NCI-H1930 (cell line): ENCODE measurements around the gene VIT.
"Not testable (repeated sequence)": the region's sequence is repeated elsewhere in the genome, so short reads cannot be mapped to it uniquely, and the experiment has no call there.

Source experiments
- DNase-seq, 2 experiments: peaks; one replicate each; lab custom pipeline; 2025; lab: John Stamatoyannopoulos, UW

Gene VIT

GRCh38 chr2:36807223-36807886 is 110.8 kb downstream of the VIT start:
- no peak for DNase-seq

DNA sequence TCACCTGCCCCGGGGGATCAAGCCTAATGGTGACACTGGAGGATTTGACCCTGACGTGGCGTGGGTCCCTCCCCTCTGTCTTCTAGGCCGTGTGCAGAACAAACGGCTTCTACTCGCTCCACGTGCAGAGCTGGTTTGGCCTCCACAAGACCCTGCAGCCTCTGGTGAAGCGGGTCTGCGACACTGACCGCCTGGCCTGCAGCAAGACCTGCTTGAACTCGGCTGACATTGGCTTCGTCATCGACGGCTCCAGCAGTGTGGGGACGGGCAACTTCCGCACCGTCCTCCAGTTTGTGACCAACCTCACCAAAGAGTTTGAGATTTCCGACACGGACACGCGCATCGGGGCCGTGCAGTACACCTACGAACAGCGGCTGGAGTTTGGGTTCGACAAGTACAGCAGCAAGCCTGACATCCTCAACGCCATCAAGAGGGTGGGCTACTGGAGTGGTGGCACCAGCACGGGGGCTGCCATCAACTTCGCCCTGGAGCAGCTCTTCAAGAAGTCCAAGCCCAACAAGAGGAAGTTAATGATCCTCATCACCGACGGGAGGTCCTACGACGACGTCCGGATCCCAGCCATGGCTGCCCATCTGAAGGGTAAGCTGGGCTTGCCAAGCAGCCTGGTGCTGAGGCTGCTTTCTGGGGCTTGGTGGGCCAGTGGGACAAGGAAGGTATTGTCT is 112.0 kb downstream of the VIT start:
- DNase-seq, result no peak

DNA sequence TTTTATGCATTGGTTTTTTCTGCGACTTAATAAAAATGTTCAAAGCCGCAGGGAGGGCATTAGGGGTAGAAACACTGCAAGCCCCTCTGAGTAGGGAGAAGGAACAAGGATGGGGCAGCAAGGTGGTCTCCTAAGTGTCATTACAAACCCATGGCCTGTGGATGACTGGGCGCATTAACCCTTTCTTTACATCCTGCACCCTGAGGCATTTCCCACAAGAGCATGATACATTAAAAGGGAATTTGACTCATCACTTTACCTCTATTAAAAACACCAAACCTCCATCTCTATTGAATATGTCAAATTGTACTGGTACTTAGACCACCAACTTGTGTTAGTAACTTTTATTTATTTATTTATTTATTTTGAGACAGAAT is 112.5 kb downstream of the VIT start:
- DNase-seq, result no peak

DNA sequence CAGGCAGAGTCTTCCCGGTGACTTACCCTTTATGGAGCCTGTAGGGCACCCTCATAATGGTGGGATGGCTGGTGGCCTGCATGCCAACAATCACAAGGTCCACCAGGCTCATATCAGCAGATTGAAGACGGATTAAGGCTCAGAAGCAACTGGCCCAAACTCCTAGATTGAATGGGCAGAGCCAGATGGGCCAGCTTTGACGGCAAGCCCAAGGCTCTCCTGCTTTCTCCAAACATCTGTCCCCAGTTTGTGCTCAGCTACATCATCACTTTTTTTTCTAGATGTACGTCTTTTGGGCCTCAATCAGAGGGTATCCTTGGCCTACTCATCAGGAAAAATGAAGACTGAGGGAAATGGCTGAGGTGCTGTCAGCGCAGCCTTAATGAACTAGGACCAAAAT is 114.6 kb downstream of the VIT start:
- DNase-seq, result no peak

- DNase-seq, result no peak
Measured at GRCh38 chr2:36812196-36812595, 115.7 kb downstream of the VIT start.

GRCh38 chr2:36818542-36818941 is 122.0 kb downstream of the VIT start:
- DNase-seq, result no peak

DNA sequence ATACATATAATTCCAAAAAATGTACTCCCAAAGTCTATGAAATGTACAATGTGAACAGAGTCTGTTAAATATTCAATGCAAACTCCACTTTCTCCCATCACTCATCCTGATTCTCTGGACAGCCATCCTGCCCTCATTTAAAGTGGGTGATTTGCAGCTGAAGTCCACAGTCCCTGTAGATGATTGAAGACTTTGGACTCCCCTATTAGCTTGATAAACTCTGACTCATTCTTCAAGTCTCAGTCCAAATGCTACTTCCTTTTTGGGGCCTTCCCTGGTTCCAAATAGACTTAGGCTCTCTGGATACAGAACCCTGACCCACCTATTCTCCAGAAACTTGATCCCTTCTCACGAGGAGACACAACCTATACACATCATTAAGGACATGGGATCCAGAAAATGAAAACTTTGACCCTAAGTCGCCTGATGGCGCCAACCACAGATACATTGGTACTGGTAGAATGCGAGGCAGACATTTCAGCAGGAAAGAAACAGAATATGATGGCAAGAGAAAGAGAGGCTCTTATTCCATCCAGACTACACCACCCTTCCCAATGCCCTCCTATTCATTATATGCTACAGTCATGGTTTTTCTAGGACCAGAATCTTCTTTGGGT is 122.7 kb downstream of the VIT start:
- DNase-seq, result no peak

DNA sequence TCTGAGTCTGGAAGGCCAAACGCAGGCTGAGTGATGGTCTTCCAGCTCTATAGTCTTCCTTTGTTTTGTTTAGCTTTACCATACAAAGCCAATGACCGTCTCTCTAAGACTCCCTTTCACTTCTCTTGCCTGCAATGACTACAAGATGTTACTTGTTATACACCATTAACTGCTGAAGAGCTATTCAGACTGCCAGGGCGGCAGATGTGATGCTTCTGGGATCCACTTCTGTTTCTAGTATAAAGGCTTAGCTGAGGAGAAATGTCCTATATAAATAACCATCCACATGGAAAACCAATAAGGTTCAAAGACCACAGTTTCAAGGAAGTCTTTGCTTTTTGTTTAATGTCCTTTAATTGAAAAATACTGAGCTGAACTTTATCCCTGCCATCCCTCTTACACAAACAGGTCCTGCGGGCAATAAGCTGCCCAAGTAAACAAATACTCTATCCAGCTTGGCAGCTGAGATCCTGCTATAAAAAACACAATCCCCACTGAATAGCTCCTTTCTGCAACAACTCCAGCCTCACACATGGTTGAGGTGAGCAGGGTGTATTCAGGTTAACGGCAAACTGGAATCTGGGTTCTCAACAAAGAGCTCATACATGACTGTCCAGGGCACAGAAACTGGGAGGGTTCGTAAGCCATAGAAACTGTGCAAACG is 124.6 kb downstream of the VIT start:
- DNase-seq, result no peak

GRCh38 chr2:36823862-36824261 is 127.4 kb downstream of the VIT start:
- no peak for DNase-seq

DNA sequence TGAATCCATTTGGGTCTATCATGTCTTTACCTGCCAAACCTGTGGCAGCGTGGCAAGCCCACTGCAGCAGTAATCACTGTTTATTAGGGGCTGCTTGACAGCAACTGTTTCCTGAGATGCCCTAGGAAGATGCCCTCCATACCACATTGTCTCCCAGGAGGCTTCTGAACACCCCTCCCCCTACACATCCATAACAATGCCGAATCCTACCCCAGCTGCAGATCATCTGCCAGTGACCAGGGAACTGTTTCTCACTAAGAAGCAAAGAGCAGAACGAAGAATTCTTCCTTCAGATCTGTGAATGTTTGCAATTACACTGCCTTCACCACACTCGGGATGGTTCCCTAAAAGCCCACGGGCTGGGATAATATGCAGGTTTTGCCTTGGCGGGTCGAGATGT is 127.8 kb downstream of the VIT start:
- no peak for DNase-seq

GRCh38 chr2:36824683-36825082 is 128.2 kb downstream of the VIT start:
- DNase-seq, result not testable (repeated sequence)

DNA sequence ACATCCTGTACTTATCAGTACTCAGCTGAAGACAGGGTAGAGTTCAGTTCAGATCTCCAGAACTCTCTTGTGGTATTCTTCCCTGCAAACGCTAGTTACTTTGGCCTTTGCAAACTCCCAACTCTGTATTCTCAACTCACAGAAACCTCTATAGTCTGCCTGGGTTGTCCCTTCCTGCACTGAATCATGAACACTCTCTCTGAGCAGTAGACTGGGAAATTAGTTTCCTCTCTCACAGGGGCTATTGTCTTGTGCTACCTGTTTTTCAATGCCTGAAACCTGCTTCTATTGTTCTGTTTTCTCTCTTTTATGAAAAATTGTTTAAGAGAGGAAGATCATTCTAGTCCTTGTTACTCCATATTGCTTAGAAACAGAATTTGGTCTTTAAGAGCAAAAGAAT is 134.7 kb downstream of the VIT start:
- DNase-seq, result no peak

- no peak for DNase-seq
Measured at GRCh38 chr2:36834203-36834602, 137.7 kb downstream of the VIT start.

DNA sequence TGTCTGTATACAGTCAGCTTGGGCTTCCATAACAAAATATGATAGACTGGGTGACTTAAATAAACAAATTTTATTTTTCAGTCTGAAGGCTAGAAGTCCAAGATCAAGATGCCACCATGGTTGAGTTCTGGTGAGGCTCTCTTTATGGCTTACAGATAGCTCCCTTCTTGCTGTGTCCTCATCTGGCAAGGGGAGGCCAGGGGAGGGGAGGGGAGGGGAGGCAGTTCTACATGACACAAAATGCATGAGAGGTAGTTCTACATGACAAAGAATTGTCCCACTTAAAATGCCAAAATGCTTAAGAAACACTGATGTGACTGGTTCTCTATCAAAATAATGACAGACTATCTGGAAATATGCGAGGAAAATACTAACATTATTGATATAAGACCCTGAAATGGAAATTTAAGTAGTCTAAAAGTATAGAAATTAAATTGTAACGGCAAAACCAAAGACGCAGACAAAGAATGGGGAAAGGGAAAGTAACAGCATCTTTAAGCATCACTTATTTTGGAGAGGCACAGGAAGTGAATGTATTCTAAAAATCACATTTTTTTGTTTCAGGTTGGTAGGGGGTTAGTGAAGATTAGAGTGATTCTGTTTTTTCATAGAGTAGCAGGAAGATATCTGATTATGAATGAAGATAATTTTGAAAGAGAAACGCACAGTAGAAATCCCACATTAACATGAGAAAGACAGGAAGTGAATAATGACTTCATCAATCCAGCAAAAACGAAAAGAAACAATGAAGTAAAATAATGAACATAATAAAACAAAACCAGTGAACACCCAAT is 138.4 kb downstream of the VIT start:
- no peak for DNase-seq

DNA sequence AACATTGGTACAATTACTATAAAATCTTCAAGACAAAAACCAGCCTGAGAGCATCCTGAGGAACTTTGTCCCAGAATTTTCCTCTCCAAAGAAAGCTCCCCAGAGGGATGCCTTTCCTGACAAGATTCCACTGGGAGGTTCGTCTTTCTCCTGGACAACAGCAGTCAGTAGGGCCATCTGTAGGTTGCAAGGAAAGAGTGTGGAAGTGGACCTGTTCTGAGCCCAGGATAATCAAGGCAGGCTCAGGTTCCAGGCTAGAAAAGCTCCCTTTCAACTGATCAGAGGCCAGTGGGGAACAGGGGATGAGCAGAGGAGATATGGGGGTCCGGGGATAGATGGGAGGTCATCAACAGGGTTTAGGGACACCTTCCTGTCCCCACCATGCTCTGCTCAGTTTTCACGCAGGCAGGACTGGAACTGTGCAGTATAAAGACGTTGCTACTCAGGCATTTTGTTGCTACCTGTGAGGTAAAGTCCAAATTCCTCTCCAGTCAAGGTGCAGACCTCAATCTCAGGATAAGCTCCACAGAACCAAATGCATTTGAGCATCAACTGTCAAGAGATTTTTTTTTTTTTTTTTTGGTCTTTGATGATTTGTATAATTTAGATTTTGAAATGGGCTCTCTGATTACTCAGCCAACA is 143.6 kb downstream of the VIT start:
- DNase-seq, result no peak

DNA sequence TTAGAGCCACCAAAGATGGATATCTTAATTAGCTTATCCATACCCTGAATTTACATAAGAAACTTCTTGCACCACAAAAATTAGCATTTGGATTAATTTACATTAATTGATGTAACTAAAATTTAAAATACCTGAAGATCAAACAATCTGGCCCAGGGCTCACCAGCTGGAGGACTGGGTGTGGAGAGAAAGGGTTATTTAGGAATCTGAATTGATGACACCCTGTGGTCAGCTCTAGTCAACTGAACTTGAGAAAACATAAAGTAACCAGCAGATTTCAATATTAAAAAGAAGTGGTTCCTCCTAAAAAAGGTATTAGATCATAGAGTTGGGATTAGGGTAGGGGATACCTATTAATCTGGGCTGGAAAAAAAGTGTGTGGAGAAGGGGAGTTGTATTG is 147.3 kb downstream of the VIT start:
- no peak for DNase-seq

GRCh38 chr2:36849265-36849664 is 152.8 kb downstream of the VIT start:
- DNase-seq, result no peak

GRCh38 chr2:36854241-36854640 is 157.7 kb downstream of the VIT start:
- DNase-seq, result no peak

DNA sequence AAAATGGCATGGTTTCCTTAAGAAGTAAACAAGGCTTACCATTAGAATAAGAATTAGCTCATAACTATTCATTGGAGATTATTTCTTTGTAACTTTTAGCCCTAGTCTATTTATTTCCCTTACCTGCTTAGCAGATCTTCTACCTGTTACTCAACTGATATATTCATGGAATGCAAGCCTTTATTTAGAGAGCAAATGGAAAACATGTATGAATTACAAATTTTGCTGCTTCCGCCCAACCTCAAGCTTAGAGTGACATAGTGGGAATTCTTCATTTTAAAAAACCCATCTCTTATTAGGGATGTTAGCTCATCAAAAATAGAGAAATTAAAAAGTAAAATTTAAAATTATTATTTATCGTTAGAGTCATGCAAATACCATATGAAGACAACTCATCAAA is 158.9 kb downstream of the VIT start:
- DNase-seq, result no peak

DNA sequence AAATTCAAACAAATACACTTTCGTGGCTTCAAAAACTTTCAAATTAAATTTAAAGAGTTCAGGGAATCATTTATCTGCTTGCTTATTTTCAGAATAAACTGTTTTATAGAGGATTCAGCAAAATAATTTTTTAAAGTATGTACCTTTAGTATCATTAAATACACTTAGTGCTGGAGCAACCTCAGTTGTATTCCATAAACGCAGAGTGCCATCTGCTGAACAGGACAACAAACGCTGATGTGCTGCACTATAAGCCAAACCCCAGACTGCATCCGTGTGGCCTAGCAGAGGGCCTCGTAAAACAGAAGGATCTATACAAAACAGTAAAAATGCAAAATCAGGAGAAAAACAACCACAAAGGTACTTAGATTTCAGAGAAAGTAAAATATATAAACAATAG is 161.2 kb downstream of the VIT start:
- DNase-seq, result no peak

DNA sequence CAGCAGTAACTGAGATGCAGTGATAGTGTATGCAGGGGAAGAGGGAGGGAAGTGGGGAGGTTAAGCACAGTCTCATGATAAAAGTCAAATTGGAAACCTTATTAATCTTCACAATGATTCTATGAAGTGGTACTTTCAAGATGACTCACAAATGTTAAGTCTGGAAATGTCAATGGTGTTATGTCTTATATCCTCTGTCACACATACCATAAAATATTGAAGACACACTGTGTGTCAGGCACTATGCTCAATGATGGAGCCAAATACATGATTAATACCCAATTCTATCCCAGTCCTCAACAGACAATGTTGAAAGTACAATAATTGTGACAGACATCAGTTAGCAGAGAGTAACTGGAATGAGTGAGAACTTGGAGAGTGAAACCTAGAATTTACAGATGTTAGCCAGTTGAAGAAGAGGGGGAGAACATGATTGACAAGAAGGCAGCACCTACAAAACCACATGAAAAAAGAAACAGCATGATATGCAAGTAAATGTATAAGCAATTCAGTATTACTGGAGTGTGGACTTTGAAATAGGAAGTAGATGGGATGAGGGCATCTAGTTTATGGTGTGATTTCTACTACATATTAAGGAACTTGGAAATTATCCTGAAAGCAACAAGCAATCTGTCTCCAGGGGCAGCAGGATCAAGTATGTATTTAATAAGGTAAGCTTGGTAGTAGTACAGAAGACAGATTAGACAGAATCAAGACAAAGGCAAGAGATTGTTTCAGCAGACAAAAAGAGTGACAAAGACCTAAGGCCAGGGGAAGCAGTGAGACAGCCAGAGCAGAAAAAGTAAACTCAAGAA is 162.3 kb downstream of the VIT start:
- no peak for DNase-seq
